HUES48 (cell line): Measurements from ENCODE around the gene ARPC2.

Experiments
- H3K27ac ChIP-seq: one replicate; pipeline ENCODE4 v1.7.0; 2013; ENCODE audit warnings: low read depth, low read length, inconsistent platforms
- H3K27me3 ChIP-seq: 2 replicates; pipeline ENCODE4 v1.6.1; 2013; ENCODE audit warnings: mild to moderate bottlenecking, low read length; ENCODE audit not compliant: control insufficient read depth, insufficient read depth
- H3K36me3 ChIP-seq: 2 replicates; pipeline ENCODE4 v1.6.1; 2013; ENCODE audit warnings: low read length; ENCODE audit not compliant: control insufficient read depth, insufficient read depth
- H3K4me1 ChIP-seq: 2 replicates; pipeline ENCODE4 v1.6.1; 2013; ENCODE audit warnings: mild to moderate bottlenecking, low read length; ENCODE audit not compliant: control insufficient read depth, insufficient read depth
- H3K4me3 ChIP-seq: 2 replicates; pipeline ENCODE4 v1.5.1; 2013; ENCODE audit warnings: mild to moderate bottlenecking, low read depth, low read length
- H3K9ac ChIP-seq: 2 replicates; pipeline ENCODE4 v1.6.1; 2013; ENCODE audit warnings: mild to moderate bottlenecking, low read depth, low read length, moderate library complexity
- H3K9me3 ChIP-seq: 2 replicates; pipeline ENCODE4 v1.6.1; 2013; ENCODE audit warnings: low read length; ENCODE audit not compliant: control insufficient read depth, insufficient read depth

Gene ARPC2

GRCh38 chr2:218253232-218253625 is 36.2 kb downstream of the ARPC2 start:
- Histone ChIP-seq H3K4me3 (no peak overlapping the region), H3K4me1 (0 out of 2 replicates have a peak, but pooled peaks cover 5% of the 10 kb centered on the region), H3K9me3 (no peaks in the 10 kb centered on the region), H3K27me3 (no peaks in the 10 kb centered on the region), H3K27ac (no peak overlapping the region), H3K9ac (no peak overlapping the region), H3K36me3 (peaks cover 79% of the 10 kb centered on the region)

- no peak overlapping the region for H3K27ac ChIP-seq
- no peak overlapping the region for H3K9ac ChIP-seq
- no peaks in the 10 kb centered on the region for H3K27me3 ChIP-seq
- H3K36me3 ChIP-seq = peaks cover 57% of the 10 kb centered on the region
- peaks cover 8% of the 10 kb centered on the region; the same call in 1 of the 2 replicates for H3K4me1 ChIP-seq
- H3K9me3 ChIP-seq = no peaks in the 10 kb centered on the region
- H3K4me3 ChIP-seq = no peak overlapping the region
Measured at GRCh38 chr2:218255446-218255845, 38.5 kb downstream of the ARPC2 start.

- Histone ChIP-seq H3K9ac (no peak overlapping the region), H3K27ac (no peak overlapping the region), H3K4me1 (peaks cover 18% of the 10 kb centered on the region), H3K27me3 (no peaks in the 10 kb centered on the region), H3K4me3 (no peak overlapping the region), H3K9me3 (no peaks in the 10 kb centered on the region), H3K36me3 (peaks cover 44% of the 10 kb centered on the region)
Measured at GRCh38 chr2:218256612-218257350, 39.8 kb downstream of the ARPC2 start.

GRCh38 chr2:218257390-218257981 is 40.5 kb downstream of the ARPC2 start:
- H3K27me3 ChIP-seq = no peaks in the 10 kb centered on the region
- H3K9me3 ChIP-seq = no peaks in the 10 kb centered on the region
- H3K4me1 ChIP-seq = peaks cover 19% of the 10 kb centered on the region
- no peak overlapping the region for H3K4me3 ChIP-seq
- H3K27ac ChIP-seq = peak overlapping the region; percentile 27
- no peak overlapping the region for H3K9ac ChIP-seq
- H3K36me3 ChIP-seq = peaks cover 37% of the 10 kb centered on the region

- Histone ChIP-seq H3K27ac (peak overlapping the region; percentile 1), H3K36me3 (peaks cover 31% of the 10 kb centered on the region), H3K4me3 (no peak overlapping the region), H3K4me1 (peaks cover 19% of the 10 kb centered on the region), H3K9me3 (no peaks in the 10 kb centered on the region), H3K9ac (no peak overlapping the region), H3K27me3 (no peaks in the 10 kb centered on the region)
Measured at GRCh38 chr2:218259099-218259961, 42.3 kb downstream of the ARPC2 start.

- Histone ChIP-seq H3K9ac (no peak overlapping the region), H3K9me3 (no peaks in the 10 kb centered on the region), H3K36me3 (peaks cover 31% of the 10 kb centered on the region), H3K4me3 (no peak overlapping the region), H3K4me1 (peaks cover 19% of the 10 kb centered on the region), H3K27me3 (no peaks in the 10 kb centered on the region), H3K27ac (peak overlapping the region; percentile 63)
Measured at GRCh38 chr2:218260166-218260565, 43.2 kb downstream of the ARPC2 start.

- no peak within 1 kb of the TSS for H3K9ac ChIP-seq
- H3K27ac ChIP-seq = peak within 1 kb of the TSS; percentile 63
- H3K27me3 ChIP-seq = no peaks in the 10 kb centered on the region
- H3K9me3 ChIP-seq = no peaks in the 10 kb centered on the region
- peaks cover 19% of the 10 kb centered on the region for H3K4me1 ChIP-seq
- peaks cover 30% of the 10 kb centered on the region for H3K36me3 ChIP-seq
- H3K4me3 ChIP-seq = no peak within 1 kb of the TSS
Measured at GRCh38 chr2:218260742-218261422, 43.9 kb downstream of the ARPC2 start, which contains the start of gene GPBAR1. Gene GPBAR1, plus strand, starts transcription at chr2:218261015. Its CDS starts 1,710 bp downstream, at chr2:218262725.

GRCh38 chr2:218261423-218262236 is 44.6 kb downstream of the ARPC2 start:
- peaks cover 34% of the 10 kb centered on the region for H3K36me3 ChIP-seq
- no peaks in the 10 kb centered on the region for H3K9me3 ChIP-seq
- peak overlapping the region; percentile 51 for H3K27ac ChIP-seq
- no peaks in the 10 kb centered on the region for H3K27me3 ChIP-seq
- peaks cover 19% of the 10 kb centered on the region for H3K4me1 ChIP-seq
- H3K4me3 ChIP-seq = no peak overlapping the region
- H3K9ac ChIP-seq = no peak overlapping the region

GRCh38 chr2:218262237-218262600 is 45.2 kb downstream of the ARPC2 start:
- Histone ChIP-seq H3K27me3 (no peaks in the 10 kb centered on the region), H3K4me1 (peaks cover 18% of the 10 kb centered on the region), H3K36me3 (peaks cover 40% of the 10 kb centered on the region), H3K27ac (no peak overlapping the region), H3K9me3 (no peaks in the 10 kb centered on the region), H3K4me3 (no peak overlapping the region), H3K9ac (no peak overlapping the region)
